AG10803 (cell line): ENCODE measurements around the gene RHPN2.

Experiments
- DNase-seq: peaks from one replicate; pipeline ENCODE4 v3.0.0; 2010; ENCODE audit warnings: low read depth
- H3K4me3 ChIP-seq: 2 replicates; pipeline ENCODE4 v1.5.1; 2011; ENCODE audit warnings: mild to moderate bottlenecking, low read length, control low read depth
- CTCF ChIP-seq: conservative IDR thresholded peaks from 2 replicates; pipeline ENCODE4 v1.5.1; 2011; ENCODE audit warnings: mild to moderate bottlenecking, low read length, control low read depth, inconsistent platforms

The RHPN2 gene

GRCh38 chr19:33089010-33089409 lies 24.3 kb upstream of the RHPN2 start:
- TF ChIP-seq CTCF = no peak
- DNase-seq = no peak
- no peak overlapping the region for H3K4me3 ChIP-seq

- no peak overlapping the region for H3K4me3 ChIP-seq
- TF ChIP-seq CTCF = no peak
- DNase-seq = no peak
Measured at GRCh38 chr19:33086955-33087354, 22.3 kb upstream of the RHPN2 start.

- no peak for DNase-seq
- no peak for TF ChIP-seq CTCF
- no peak overlapping the region for H3K4me3 ChIP-seq
Measured at GRCh38 chr19:33085570-33086128, 21.0 kb upstream of the RHPN2 start.

- peak; percentile 81 for DNase-seq
- H3K4me3 ChIP-seq = peak within 1 kb of the TSS; percentile 94
Measured at GRCh38 chr19:33080761-33081681, 16.3 kb upstream of the RHPN2 start, which contains the start of gene GPATCH1. GPATCH1 (plus strand) TSS chr19:33081181; CDS start chr19:33081194, 13 bp downstream.

GRCh38 chr19:33075519-33075918 lies 10.8 kb upstream of the RHPN2 start:
- TF ChIP-seq CTCF = no peak
- no peak for DNase-seq
- H3K4me3 ChIP-seq = no peak overlapping the region

More at GRCh38 chr19:33080761-33081681, 16.3 kb upstream of the RHPN2 start, which contains the start of gene GPATCH1:
- no peak for TF ChIP-seq CTCF

- no peak for TF ChIP-seq CTCF
- no peak for DNase-seq
- no peak overlapping the region for H3K4me3 ChIP-seq
Measured at GRCh38 chr19:33071887-33072286, 7.2 kb upstream of the RHPN2 start.

GRCh38 chr19:33067121-33067520 lies 2.4 kb upstream of the RHPN2 start:
- no peak for DNase-seq
- no peak overlapping the region for H3K4me3 ChIP-seq
- no peak for TF ChIP-seq CTCF
